Fibroblast of skin of right biceps (primary cell): ENCODE measurements around the gene KIF12.
A peak's percentile ranks its signal among the peaks of the same experiment; 100 is the strongest.
"Not testable (repeated sequence)": the region's sequence is repeated elsewhere in the genome, so short reads cannot be mapped to it uniquely, and the experiment has no call there.

Experiments used
- DNase-seq: peaks from one replicate; pipeline ENCODE4 v3.0.0-alpha.2; 2013

The KIF12 gene

GRCh38 chr9:114098936-114099668 is at the start of gene KIF12:
Gene KIF12 (minus strand): TSS chr9:114099292. CDS start chr9:114099276, 16 bp downstream.
- no peak for DNase-seq

- no peak for DNase-seq
Observed at GRCh38 chr9:114146735-114147134, 47.6 kb upstream of the KIF12 start.

DNA sequence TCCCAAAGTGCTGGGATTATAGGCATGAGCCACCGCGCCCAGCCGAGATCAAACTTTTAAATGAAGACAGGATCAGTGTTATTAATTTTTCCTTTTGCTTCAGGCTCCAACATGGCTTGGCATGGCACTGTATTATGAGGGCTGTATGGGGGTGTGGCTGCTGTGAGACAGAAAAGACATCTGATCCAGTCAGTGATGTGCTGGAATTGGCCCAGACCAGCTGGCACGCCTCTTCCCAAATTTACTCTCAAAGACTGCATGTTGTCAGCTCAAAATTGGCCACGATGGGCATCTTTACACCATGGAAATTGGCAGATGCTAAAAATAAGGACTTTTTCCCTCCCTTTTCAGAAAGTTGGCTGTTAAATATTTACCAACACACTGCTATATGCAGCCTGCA is 44.1 kb upstream of the KIF12 start:
- DNase-seq = no peak

DNA sequence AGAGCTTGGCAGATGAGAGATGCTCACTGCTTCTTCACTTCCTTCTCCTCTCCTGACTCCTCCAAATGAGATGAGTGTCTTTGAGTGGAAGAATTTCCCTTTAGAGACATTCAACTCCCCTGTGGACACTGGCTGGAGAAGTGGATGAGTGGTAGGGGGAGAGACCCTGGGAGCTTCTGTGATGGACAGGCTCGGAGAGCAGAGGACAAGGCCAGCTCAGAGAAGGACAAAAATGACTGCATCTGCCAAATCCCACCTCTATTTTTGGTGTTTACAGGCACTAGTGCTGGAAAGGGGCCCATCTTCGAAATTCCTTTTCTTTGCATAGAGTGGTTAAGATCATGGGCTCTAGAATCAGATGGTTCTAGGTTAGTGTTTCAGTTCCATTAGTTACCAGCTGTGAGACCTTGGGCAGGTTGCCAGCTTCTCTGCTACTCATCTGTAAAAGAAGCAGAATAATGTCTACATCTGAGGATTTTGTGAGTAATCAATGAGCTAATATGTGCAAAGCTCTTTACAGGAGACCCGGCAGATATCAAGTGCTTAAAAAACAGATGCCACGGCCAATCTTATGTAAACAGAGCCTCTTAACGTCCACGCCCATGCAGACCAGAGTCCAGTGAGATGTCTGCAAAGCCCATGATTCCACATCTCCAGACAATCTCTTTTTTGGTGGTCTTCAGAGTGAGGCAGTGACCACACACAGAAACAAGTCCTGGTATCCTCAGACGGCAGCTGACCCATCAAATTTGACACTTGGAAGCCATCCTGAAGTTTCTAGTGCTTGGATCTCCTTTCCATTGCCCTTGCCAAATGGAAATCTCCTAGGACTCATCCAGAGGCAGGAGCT is 42.7 kb upstream of the KIF12 start:
- DNase-seq = peak; percentile 23

DNA sequence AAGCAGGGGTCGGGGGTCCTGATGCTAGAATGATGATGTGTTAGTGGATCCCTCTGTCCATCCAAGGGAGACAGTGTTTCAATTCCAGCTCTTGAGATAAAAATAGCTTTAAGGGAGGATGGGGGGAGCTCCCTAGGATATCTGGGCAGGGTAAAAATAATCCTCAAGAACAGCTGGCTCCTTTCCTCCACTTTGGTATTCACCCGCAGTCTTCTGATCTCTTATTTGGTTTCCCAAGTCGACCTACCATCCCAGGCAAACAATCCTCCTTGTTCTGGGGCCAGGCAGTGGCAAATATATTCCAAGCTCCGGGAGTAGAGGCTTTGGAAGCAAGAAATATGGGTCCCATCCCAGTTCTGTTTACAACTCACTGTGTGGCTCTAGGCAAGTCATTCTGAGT is 41.8 kb upstream of the KIF12 start:
- no peak for DNase-seq

- DNase-seq = no peak
Observed at GRCh38 chr9:114140401-114140800, 41.3 kb upstream of the KIF12 start.

DNA sequence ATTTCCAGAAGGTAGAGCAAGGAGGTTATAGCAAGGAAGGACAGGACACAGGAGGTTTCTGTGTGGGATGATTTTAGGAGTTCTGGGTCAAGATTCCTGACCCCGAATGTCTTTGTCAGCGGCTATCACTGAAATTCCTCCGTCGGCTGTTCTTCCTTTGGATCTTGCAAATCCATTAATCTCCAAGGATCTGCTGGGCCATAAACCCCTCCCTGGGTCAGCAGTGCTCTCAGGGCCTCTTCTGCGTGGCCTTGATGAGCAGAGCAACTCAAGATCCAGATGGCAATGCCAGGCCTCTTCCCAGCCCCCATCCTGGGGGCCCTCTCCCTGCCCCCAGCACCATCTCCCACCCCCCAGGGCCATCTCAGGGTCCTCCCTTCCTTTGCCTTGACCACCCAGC is 40.0 kb upstream of the KIF12 start:
- DNase-seq = no peak

DNA sequence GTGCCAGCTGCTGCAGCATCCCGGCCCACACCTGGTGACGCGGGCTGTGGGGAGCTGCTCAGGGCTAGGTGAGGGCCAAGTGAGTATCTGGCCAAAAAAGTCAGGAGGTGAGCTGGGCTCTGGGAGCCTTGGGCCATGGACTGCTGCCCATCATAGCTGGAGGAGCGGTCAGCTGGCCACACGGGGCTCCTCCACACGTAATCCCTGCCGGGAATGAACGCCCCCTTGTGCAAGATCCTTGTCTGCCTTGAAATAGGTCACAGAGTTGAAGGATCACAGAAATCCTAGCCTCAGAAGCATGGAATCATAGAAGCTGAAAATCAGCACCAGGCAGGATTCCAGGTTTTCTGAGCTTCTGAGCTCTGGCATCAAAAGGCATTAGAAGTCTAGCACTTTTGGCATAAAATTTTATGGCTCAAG is 39.5 kb upstream of the KIF12 start:
- no peak for DNase-seq

- no peak for DNase-seq
Observed at GRCh38 chr9:114137831-114138230, 38.7 kb upstream of the KIF12 start.

- no peak for DNase-seq
Observed at GRCh38 chr9:114134827-114135396, 35.8 kb upstream of the KIF12 start.

- DNase-seq = no peak
Observed at GRCh38 chr9:114132550-114132918, 33.4 kb upstream of the KIF12 start.

- DNase-seq = no peak
Observed at GRCh38 chr9:114131808-114132549, 32.9 kb upstream of the KIF12 start.

- DNase-seq = no peak
Observed at GRCh38 chr9:114130624-114131277, 31.7 kb upstream of the KIF12 start.

DNA sequence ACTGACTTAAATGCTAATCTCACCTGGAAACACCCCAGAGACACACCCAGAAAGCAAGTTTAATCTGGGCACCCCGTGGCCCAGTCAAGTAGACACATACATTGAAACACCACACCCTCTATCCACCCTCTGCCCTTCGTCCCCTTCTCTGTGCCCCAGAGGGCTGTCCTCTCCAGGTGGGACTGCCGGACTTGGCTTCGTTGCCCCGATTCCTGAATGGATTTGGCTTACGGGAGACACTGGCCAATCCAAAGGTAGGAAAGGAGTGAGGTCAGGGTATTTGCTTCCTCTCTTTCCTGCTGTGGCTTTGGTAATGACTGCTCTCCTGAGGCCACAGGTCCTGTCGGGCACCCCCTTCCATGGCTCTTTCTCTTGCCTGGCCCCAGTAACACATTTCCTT is 31.0 kb upstream of the KIF12 start:
- DNase-seq = no peak

DNA sequence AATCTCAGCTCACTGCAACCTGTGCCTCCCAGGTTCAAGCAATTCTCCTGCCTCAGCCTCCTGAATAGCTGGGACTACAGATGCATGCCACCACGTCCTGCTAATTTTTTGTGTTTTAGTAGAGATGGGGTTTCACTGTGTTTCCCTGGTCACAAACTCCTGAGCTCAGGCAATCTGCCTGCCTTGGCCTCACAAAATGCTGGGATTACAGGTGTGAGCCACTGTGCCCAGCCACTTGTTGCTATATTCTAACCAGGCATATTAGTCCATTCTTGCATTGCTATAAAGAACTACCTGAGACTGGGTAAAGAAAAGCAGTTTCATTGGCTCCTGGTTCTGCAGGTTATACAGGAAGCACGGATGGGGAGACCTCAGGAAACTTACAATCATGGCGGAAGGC is 29.7 kb upstream of the KIF12 start:
- not testable (repeated sequence) for DNase-seq

GRCh38 chr9:114126247-114127060 is 27.4 kb upstream of the KIF12 start:
- no peak for DNase-seq

GRCh38 chr9:114125476-114126013 is 26.5 kb upstream of the KIF12 start:
- DNase-seq = no peak

GRCh38 chr9:114124666-114125475 is 25.8 kb upstream of the KIF12 start:
- DNase-seq = no peak

DNA sequence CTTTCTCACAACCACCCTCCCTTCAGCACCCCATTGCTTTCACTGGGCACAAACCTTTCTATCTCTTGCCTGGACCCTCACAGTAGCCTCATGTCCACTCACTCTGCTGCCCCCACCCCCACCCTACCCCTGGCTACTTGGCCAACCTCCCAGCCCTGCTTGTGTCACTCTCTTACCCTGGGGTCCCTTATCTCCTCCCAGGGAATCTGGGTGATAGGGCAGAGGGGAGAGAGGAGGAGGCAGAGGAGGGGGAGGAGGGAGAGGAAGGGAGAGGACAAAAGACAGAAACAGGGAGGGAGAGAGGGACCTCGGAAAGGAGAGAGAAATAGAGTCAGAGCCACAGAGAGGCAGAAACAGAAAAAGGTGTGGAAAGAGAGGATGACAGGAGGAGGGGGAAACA is 25.0 kb upstream of the KIF12 start:
- no peak for DNase-seq
